Esophagus muscularis mucosa (tissue), 4 donors: ENCODE data around the gene UBAC2.

ENCODE experiments used
- CTCF ChIP-seq, 3 experiments: fragments of 200-600 bp in 2 of 3; fragments of 450-650 bp in 1 of 3; sonication (generic) in 2 of 3; IDR thresholded peaks; one replicate each; pipeline ENCODE4 v1.5.1; 2017 to 2019; ENCODE audit warnings: antibody characterized with exemption in 3 of 3, mild to moderate bottlenecking in 2 of 3, moderate library complexity in 1 of 3
- EP300 ChIP-seq: sonication (generic); formaldehyde crosslinking; IDR thresholded peaks from one replicate; pipeline ENCODE4 v1.6.1; 2017; ENCODE audit warnings: antibody characterized with exemption
- POLR2A ChIP-seq: fragments of 450-650 bp; IDR thresholded peaks from one replicate; pipeline ENCODE4 v1.6.1; 2017; ENCODE audit warnings: antibody characterized with exemption, moderate library complexity, mild to moderate bottlenecking, low read depth
- POLR2AphosphoS5 ChIP-seq, 2 donors: sonication (generic); formaldehyde crosslinking; IDR thresholded peaks; one replicate each; pipeline ENCODE4 v1.6.1; 2017; ENCODE audit warnings: antibody characterized with exemption in 2 of 2

- TF ChIP-seq POLR2A (no peak), CTCF (IDR thresholded peaks at IDR 0.05) (no peak), EP300 (no peak), POLR2AphosphoS5 (IDR thresholded peaks at IDR 0.05) (no peak)
These were observed 193.4 kb downstream of the UBAC2 start for GRCh38 chr13:99393791-99394735.
